Activated CD4-positive, alpha-beta T cell treated with anti-CD3 and anti-CD28 coated beads, Interleukin-2, Interleukin-4, amounts not matched to agents 100 ng/mL and 50 ng/mL, durations not matched to agents 16 hours and 8 hours (primary cell): ENCODE results near the gene MYO1A.
A peak's percentile ranks its signal among the peaks of the same experiment; 100 is the strongest.
"Not testable (repeated sequence)": the region's sequence is repeated elsewhere in the genome, so short reads cannot be mapped to it uniquely, and the experiment has no call there.

Experiments
- DNase-seq: peaks from one replicate; pipeline ENCODE4 v3.0.0-alpha.2; 2020; ENCODE audit warnings: low spot score

MYO1A gene

DNA sequence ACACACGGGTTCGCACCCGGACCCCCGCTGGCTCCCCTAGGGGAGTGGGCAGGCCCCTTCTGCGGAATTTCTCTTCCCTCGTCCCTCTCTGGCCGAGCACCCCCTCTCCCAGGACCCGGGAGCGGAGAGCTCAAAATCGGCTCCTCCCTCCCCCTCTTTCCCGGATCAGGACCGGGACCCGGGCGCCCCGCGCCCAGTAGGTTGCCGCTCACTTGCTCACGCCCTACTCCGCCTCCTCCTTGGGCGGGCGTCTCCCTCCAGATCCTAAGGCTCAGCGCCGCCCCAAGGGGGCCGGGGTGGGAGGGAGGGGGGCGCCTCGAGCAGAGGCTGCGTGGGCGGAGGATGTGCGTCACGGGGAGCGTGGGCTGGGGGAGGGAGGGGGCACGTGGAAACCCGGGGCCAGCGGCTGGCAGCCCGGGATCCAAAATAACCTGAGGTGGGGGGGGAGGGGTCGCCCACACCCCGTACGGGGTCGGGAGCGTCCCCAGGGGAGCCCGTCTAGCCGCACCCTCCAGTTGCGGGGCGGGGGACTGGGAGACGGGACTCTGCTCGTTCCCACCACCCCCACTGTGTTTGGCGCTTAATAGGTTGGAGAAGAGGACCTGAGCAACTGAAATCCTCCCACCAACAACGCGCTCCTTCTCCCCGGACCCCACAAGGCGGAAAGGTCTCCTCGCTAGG is 37.2 kb upstream of the MYO1A start:
- DNase-seq, result peak; percentile 88

DNA sequence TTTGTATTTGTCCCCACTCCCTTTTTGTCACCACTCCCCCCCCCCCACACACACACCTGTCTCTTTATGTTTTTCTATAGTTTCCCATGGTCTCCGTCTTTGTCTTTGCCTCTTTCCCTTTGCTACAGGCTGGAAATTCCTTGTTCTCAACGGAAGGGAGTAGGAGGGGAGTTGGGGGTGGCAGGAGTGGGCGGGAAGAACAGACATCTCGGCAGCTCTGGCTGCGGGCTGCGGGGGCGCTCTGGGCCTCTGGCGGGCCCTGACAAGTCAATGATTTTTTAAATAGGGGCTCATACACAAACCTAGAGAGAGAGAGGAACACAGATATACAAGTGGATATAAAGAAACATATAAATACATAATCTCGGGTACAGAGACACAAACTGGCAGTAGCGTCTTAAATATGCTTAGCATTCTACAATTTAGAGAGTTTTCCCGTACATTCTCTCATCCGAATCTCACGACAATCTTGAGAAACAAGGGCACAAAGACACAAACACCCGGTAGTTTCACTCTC is 36.6 kb upstream of the MYO1A start:
- peak; percentile 48 for DNase-seq

DNA sequence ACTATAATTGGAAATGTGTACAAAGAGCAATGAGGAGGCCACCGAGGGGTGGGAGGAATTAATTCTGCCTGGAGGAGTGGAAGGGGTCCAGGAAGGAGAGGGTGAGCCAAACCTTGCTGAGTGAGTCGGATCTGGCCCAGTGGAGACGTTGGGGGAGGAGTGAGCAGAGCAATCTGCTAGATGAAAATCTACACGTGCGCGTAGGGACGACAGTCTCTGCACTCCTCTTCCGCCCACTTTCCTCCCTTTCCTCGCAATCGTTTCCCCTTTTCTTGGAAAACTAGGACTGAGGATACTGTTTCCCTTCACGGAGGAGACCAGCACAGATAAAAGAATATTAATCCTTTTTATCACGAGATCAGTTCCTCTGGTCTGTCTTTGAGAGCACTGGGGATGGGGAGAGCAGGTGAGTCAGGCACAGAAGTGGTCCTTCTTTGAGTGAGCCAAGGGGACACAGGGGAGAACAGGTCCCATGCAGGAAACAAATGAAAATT is 36.1 kb upstream of the MYO1A start:
- peak; percentile 54 for DNase-seq

DNA sequence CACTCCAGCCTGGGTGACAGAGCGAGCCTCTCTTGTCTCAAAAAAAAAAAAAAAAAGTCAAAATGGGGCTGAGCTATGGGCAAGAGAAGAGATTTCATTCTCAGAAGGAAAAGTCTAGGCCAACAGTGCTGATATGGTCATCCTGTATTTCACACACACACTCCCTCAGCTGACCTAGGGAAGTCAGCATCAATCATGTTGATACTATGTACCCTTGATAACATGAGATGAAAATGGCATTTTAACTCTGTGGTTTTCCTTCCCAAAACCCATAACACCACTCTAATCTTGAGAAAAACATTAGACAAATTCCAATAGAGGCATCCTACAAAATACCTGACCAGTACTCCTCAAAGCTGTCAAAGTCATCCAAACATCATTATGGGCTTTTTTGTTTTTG is 30.9 kb upstream of the MYO1A start:
- no peak for DNase-seq

DNA sequence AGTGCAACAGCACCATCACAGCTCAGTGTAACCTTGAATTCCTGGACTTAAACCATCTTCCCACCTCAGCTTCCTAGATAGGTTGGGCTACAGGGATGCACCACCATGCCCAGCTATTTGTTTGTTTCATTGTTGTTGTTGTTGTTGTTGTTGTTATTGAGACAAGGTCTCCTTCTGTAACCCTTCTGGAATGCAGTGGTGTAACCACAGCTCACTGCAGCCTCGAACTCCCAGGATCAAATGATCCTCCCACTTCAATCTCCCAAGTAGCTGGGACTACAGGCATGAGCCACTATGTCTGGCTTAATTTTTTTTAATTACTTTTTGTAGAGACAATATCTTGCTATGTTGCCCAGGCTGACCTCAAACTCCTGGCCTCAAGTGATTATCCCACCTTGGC is 29.9 kb upstream of the MYO1A start:
- DNase-seq, result no peak

DNA sequence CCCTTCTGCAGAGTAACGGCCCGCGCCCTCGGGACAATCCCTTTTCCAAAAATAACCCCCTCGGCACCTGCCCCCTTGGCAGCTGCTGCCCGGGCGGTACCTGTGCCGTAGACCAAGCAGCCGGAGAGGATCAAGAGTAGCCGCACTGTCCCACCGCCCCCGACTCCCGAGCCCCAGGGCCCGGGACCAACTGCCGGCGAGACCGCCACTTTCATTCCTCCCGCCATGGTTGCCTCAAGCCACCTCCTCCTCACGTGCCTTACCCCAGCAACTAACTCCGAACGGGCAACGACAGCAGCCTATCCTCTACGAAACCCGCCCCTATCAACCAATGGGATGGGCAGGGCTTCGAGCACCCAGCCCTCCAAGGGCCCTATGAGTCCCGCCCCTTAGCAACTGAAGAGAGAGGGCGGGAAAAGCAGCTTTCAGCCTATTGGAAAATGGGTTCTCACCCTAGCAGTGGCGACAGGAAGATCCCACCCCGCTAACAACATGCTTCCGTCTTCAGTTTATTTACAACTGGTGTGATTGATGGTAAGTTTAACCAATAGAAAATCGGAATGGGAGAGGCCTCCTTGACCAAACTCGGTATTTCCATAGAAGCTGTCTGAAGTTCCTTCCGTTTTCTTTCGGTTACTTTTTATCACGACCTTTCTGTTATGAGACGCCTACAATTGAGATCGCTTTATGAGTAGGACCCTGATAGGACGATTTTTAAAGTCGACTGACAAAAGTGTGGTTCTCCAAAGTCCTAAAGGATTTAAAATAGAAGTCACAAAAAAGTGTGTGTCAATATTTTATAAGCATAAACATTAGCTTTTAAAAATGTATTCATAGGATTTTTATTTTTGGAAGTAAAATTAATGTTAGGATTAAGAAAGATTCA is 28.8 kb upstream of the MYO1A start, which contains the start of gene NEMP1:
TSS of gene NEMP1 (minus strand) at position 273 of the 886 bp plus-strand sequence. CDS start at position 227, 46 bp downstream.
- peak; percentile 100 for DNase-seq

DNA sequence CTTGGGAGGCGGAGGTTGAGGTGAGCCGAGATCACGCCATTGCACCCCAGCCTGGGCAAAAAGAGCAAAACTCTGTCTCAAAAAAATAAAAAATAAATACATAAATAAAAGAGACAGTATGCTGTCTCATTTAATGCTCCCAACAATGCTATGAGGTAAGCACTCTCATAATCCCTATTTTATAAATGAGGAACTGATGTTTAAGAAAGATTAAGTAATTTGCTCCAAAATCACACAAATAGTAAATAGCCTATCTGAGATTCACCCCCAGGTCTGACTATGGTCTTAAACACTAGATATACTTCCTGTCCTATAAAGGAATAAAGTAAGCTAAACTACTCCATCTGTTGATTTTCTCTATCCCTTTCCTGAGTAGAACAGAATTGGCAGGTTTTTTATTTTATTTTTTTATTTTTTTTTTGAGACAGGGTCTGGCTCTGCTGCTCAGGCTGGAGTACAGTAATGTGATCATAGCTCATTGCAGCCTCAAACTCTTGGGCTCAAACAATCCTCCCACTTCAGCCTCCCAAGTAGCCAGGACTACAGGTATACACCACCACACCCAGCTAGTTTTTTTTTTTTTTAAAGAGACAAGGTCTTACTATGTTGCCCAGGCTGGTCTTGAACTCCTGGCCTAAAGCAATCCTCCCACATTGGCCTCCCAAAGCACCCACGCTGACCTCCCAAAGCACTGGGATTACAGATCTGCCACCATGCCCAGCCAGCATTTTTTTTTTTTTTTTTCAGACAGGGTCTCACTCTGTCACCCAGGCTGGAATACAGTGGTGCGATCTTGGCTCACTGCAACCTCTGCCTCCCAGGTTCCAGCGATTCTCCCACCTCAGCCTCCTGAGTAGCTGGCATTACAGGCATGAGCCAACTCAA is 23.9 kb upstream of the MYO1A start:
- DNase-seq, result not testable (repeated sequence)

DNA sequence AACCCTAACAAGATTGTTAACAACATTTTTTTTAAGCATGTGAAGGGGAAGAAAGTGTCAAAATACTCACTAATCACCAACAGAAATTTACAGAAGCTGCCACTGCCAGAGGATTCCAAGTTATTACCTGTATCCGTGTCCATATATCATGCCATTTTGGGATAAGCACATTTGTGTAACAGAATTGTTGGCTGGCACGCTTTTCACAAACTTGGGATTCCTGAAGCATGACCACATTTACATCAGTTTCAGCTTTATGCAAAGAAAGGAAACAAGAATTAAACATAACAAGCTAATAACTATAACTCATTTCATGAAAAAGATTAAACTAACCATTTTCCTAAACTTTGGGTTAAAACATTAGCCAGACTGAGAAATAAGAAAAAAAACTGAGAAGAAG is 22.7 kb upstream of the MYO1A start:
- DNase-seq, result no peak

DNA sequence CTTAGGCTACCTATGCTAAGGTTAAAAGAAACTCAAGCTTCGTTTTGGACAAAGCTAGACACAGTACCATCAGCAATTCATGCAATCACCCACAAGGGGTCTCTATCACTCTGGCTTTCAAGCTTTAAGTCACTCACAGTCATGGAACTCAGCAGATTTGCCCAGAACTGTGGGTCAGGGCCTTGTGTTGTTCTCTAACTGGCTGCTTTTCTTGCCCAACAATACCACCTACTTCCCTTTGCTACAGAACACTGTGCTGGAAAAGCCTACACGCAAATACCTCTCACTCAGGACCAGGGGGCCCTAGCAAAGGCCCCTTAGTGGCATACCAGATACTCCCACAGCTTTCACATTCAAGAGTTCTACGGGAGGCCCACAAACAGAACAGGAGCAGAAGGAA is 19.6 kb upstream of the MYO1A start:
- peak; percentile 76 for DNase-seq

DNA sequence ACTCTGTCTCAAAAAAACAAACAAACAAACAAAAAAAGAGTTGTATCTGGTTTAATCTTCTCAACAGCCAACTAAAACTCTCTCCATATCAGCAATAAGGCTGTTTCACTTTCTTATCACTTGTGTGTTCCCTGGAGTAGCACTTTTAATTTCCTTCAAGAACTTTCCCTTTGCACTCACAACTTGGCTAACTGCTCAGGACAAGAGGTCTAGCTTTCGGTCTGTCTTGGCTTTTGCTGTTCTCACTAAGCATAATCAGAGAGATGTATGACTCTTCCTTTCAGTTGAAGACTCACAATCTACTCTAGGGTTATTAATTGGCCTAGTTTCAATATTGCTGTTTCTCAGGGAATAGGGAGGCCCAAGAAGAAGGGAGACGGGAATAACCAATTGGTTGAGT is 16.3 kb upstream of the MYO1A start:
- no peak for DNase-seq

DNA sequence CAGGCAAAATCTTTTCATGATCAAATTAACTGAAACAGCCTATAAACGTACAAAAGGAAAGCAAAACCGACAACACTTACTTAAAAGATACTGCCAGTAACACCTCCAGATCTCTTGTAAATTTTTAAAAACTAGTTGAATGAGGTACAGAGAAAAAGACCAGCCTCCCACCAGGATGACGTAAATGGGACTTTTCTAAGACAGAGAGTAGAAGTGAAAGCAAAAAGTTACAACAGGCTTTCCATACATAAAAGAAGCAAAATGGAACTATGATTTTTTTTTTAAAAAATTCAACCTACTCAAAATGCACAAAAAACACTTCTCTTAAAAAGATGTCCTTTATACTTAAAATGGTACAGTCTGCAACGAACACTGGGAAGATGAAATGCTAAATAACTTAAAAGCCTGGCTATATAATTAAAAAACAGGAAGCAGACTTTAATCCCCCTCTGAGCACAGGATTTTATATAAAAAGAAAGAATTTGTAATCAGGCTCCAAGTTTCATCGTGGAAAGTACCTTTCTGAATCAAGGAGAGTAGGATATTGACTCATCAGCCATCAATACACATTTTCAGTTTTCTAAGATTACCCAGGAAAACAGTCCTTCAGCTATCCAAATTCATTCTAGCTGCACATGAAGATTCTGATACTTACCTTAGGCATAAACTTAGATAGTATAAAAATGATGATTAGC is 14.2 kb upstream of the MYO1A start:
- DNase-seq, result peak; percentile 64

DNA sequence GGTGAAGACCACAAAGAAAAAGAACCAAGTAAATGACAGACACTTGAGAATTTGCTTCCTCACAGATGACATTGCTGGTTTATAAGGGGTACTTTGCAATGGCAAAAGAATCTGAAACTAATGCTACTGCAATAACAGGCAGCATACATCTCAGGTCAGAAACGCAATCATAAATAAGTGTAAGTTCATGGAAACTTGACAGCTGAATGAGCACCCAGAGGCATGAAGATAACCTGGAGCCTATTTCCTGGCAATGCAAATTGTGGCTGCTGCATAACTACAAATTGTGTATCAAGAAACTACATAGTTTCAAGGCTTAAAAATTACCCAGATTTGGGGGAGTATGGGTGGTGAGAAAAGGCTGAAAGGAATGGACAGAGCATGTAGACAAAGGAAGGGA is 8.5 kb upstream of the MYO1A start:
- no peak for DNase-seq

DNA sequence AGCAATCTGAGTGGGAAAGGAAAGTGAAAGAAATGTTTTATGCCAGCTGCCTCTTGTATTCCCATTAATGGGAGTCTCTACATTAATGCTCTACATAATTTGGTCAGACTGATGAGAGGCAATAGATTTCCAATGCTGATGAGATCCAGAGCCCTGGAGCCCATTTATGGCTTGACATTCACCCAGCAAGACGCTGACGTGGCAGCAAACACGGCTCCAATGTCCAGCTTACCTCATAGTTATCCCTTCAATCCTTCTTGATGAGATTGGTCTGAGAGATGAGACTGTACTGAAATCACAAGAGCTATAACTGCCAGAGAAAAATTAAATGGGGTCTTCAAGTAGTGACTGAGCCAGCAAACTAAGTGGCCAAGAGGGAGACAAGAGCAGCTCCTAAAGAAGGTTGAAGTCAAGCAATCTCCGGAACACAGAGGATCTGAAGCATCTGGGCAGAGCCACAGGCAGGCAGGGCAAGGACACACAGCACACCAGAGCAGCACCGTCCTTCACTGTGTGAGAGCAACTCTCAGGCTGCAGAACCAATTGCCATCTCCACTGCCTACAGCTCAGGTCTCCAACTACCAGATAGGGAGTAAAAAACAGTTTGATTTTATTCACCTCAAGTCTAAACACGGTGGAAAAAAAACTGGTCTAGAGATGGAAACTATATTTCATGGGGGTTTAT is 7.3 kb upstream of the MYO1A start:
- no peak for DNase-seq

DNA sequence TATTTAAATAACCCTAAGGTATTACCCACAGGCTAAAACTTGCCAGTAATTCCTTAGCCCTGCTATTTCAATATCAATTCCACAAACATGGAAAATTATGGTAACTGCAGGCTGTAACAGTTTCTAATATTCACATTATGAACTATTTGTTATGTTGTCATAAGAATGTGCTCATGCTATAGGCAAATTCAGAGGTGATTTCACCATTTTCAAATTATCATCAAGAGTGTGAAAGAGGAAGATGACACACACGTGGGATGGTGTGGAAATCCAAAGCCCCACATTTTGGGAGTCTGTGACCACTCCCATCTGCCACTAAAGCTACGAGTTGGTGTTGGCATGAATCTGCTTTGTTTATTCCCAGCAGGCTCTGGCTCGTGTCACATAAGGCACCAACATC is 5.9 kb upstream of the MYO1A start:
- no peak for DNase-seq

DNA sequence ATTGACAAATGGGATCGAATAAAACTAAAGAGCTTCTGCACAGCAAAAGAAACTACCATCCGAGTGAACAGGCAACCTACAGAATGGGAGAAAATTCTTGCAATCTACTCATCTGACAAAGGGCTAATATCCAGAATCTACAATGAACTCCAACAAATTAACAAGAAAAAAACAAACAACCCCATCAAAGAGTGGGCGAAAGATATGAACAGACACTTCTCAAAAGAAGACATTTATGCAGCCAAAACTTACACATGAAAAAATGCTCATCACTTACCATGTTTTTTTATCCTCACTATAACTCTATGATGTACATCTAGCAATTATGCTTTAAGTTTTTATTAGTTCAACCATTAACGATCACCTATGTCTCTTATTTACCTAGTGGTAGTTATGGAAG is 4.0 kb upstream of the MYO1A start:
- DNase-seq, result not testable (repeated sequence)

DNA sequence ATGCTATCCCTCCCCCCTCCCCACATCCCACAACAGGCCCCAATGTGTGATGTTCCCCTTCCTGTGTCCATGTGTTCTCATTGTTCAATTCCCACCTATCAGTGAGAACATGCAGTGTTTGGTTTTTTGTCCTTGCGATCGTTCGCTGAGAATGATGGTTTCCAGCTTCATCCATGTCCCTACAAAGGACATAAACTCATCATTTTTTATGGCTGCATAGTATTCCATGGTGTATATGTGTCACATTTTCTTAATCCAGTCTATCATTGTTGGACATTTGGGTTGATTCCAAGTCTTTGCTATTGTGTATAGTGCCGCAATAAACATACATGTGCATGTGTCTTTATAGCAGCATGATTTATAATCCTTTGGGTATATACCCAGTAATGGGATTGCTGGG is 3.2 kb upstream of the MYO1A start:
- DNase-seq, result not testable (repeated sequence)

DNA sequence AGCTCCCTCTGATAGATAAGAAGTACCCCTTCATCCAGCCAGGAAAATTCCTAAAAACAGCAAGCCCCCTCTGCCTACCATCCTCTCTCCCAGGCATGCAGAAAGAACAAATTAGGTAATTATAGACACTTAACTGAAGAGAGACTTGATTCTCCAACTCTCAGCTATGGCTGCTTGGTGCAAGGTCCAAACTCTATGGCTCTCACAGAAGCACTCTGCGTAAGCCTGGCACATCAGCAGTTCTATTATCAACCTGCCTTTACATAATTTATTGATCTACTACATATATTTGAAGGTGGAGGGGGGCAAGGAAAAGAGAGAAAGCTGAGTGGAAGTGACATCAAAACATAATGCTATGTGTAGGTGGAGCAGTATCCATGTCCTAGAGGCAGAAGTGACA is 1.1 kb upstream of the MYO1A start:
- no peak for DNase-seq

DNA sequence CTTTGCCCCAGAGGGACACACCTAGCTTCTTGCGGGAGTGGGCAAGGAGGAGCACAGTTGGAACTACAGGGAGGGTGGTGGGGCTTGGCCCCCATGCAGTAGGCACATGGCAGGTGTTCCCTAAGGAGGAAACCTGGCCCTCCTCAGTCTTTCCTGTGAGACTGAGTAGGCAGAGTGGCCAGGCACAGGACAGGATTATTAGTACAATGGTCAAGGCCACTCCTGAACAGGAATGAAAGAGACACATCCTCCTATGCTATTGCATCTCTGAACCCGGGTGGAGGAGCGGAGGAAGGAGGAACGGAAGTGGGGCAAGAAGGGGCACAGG is 846 bp downstream of the MYO1A start:
- DNase-seq, result no peak

DNA sequence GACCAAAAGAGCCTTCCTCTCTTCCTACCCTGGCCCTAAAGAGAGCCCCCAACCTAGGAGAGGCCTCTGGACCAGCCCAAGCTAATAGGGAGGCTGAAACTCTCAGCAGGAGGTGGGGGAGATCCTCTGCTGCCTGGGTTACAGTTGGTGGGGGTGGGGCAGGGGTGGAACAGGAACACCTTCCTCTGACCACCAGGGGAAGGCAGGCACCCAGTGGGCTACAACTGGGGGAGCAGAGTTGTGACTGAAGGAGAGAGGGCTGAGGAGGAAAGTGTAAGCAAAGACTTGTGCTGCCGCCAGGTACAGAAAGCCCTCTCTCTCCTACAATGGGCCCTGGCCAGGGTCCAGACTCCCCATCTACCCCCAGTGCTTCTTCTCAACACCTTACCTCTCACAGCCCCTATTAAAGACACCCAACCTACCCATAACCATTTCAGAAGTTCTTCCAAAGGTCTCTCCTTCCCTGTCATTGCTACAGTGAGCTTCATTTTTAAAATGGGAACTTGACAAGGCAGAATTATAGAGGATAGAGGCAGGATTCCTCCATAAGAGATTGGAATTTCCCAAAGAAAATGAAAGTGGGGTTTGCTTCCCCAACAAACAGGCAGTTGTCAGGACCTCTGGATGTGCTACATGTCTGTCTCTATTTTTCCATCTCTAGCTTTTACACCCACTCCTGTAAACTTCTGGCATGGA is 1.4 kb downstream of the MYO1A start:
- no peak for DNase-seq

DNA sequence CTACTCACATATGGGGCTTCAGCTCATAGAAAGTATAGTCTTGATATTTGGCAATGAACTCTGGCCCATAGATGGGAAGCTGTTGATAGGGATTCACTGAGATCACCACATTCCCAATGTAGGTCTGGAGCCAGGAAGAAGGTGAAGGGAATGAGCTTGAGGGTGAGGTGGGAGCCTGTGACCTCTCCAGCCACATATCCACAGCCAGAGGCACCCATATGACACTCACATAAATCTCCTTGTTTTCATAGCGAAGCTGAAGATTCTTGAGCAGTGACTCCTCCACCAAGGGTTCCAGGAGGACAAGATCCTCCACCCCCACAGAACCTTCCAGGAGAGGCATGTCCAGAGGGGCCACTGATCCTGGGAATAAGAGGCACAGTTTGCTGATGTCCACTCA is 1.9 kb downstream of the MYO1A start:
- no peak for DNase-seq
